Hepatocyte (in vitro differentiated cells): Measurements from ENCODE around the gene ABCA8.
"Not testable (repeated sequence)": the region's sequence is repeated elsewhere in the genome, so short reads cannot be mapped to it uniquely, and the experiment has no call there.

Experiments
- EZH2 ChIP-seq: fragments of 200-600 bp; sonication (generic); IDR thresholded peaks from 2 replicates; pipeline ENCODE4 v1.6.1; 2016; ENCODE audit warnings: antibody characterized with exemption, mild to moderate bottlenecking, borderline replicate concordance
- TF ChIP-seq, protein P1 (sequence below): fragments of 200-600 bp; sonication (generic); IDR thresholded peaks from 2 replicates; pipeline ENCODE4 v1.5.1; 2016; ENCODE audit warnings: antibody characterized with exemption, mild to moderate bottlenecking; ENCODE audit not compliant: poor library complexity

DNA sequence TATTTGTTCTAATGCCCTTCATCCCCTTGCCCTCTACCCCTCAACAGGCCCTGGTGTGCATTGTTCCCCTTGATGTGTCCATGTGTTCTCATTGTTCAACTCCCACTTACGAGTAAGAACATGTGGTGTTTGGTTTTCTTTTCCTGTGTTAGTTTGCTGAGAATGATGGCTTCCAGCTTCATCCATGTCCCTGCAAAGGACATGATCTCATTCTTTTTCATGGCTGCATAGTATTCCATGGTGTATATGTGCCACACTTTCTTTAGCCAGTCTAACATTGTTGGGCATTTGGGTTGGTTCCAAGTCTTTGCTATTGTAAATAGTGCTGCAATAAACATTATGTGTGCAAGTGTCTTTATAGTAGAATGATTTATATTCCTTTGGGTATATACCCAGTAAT, 7.3 kb downstream of the ABCA8 start:
- not testable (repeated sequence) for TF ChIP-seq EZH2
- TF ChIP-seq, protein P1, sequence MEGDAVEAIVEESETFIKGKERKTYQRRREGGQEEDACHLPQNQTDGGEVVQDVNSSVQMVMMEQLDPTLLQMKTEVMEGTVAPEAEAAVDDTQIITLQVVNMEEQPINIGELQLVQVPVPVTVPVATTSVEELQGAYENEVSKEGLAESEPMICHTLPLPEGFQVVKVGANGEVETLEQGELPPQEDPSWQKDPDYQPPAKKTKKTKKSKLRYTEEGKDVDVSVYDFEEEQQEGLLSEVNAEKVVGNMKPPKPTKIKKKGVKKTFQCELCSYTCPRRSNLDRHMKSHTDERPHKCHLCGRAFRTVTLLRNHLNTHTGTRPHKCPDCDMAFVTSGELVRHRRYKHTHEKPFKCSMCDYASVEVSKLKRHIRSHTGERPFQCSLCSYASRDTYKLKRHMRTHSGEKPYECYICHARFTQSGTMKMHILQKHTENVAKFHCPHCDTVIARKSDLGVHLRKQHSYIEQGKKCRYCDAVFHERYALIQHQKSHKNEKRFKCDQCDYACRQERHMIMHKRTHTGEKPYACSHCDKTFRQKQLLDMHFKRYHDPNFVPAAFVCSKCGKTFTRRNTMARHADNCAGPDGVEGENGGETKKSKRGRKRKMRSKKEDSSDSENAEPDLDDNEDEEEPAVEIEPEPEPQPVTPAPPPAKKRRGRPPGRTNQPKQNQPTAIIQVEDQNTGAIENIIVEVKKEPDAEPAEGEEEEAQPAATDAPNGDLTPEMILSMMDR = not testable (repeated sequence)
